H1 (cell line): ENCODE measurements around the gene RYK. TPM values are rescaled to one million over a fixed set of nuclear protein-coding genes. Genes with fewer than 3 reads are reported as not detected.
A peak's percentile ranks its signal among the peaks of the same experiment; 100 is the strongest.

Experiments
- CTCF ChIA-PET: fragments of 300-600 bp; sonication (Branson Sonifier 250); formaldehyde crosslinking; loops from one replicate; lab custom pipeline; 2021; ENCODE audit not compliant: partially characterized antibody; lab: Charles Lee
- POLR2A ChIA-PET: fragments of 300-600 bp; sonication (Branson Sonifier 250); formaldehyde crosslinking; loops from one replicate; lab custom pipeline; 2021; ENCODE audit warnings: inconsistent platforms; ENCODE audit not compliant: partially characterized antibody; lab: Charles Lee
- DNase-seq, 2 experiments: peaks; one replicate each; pipeline versions ENCODE4 v3.0.0 to v3.0.0-alpha.2; 2010 to 2022; ENCODE audit warnings: low spot score in 2 of 2, low read depth in 1 of 2, mixed read lengths in 1 of 2
- FAIRE-seq: peaks from 2 replicates; lab custom pipeline; 2011; peaks lifted over from hg19 to GRCh38; lab: Jason Lieb, UNC
- H2AFZ ChIP-seq: 2 replicates; pipeline ENCODE4 v1.8.1; 2012; ENCODE audit warnings: low read length, inconsistent platforms
- H2AK5ac ChIP-seq: 2 replicates; pipeline ENCODE4 v1.6.1; 2013; ENCODE audit warnings: low read depth, low read length
- H2BK120ac ChIP-seq: replicated peaks from 2 replicates; pipeline ENCODE3; 2013; ENCODE audit warnings: low read depth, low read length, inconsistent platforms
- H2BK12ac ChIP-seq: 2 replicates; pipeline ENCODE4 v1.6.1; 2013; ENCODE audit warnings: low read depth, low read length
- H2BK15ac ChIP-seq: 2 replicates; pipeline ENCODE4 v1.6.1; 2013; ENCODE audit warnings: low read length
- H2BK20ac ChIP-seq: 2 replicates; pipeline ENCODE4 v1.6.1; 2013; ENCODE audit warnings: low read length
- H2BK5ac ChIP-seq: 2 replicates; pipeline ENCODE4 v1.6.1; 2013; ENCODE audit warnings: low read depth, low read length
- H3K14ac ChIP-seq: 2 replicates; pipeline ENCODE4 v1.6.1; 2013; ENCODE audit warnings: inconsistent platforms; ENCODE audit not compliant: insufficient read length
- H3K18ac ChIP-seq: 2 replicates; pipeline ENCODE4 v1.6.1; 2013; ENCODE audit warnings: low read length; ENCODE audit errors: extremely low read depth
- H3K23ac ChIP-seq: 2 replicates; pipeline ENCODE4 v1.6.1; 2013; ENCODE audit warnings: inconsistent platforms; ENCODE audit not compliant: insufficient read length
- H3K23me2 ChIP-seq: 2 replicates; pipeline ENCODE4 v1.6.1; 2013; ENCODE audit warnings: low read depth, low read length
- H3K27ac ChIP-seq: 2 replicates; pipeline ENCODE4 v1.6.1; 2011; ENCODE audit warnings: low read depth, low read length, inconsistent platforms
- H3K27me3 ChIP-seq, 4 experiments: replicated peaks in 1 of 4; 1 replicate in 1 of 4; 2 replicates in 3 of 4; pipeline versions ENCODE4 v1.6.1 to v1.8.1; 2011 to 2013; ENCODE audit warnings: low read length in 3 of 4, mild to moderate bottlenecking in 3 of 4, inconsistent platforms in 2 of 4, mixed read lengths in 2 of 4, moderate library complexity in 1 of 4; ENCODE audit not compliant: control insufficient read depth in 3 of 4, insufficient read depth in 3 of 4; ENCODE audit errors: extremely low read depth in 1 of 4
- H3K36me3 ChIP-seq, 4 experiments: 2 replicates each; pipeline versions ENCODE4 v1.6.1 to v1.8.1; 2011 to 2013; ENCODE audit warnings: mild to moderate bottlenecking in 4 of 4, low read length in 3 of 4, moderate library complexity in 2 of 4, control low read depth in 1 of 4, inconsistent platforms in 1 of 4; ENCODE audit not compliant: insufficient read depth in 4 of 4, control insufficient read depth in 2 of 4
- H3K4ac ChIP-seq: replicated peaks from 2 replicates; pipeline ENCODE3; 2013; ENCODE audit warnings: low read length, low read depth, mixed read lengths, inconsistent platforms; ENCODE audit not compliant: insufficient read length
- H3K4me1 ChIP-seq, 4 experiments: replicated peaks in 1 of 4; 1 replicate in 1 of 4; 2 replicates in 3 of 4; pipeline versions ENCODE4 v1.6.1 to v1.8.1; 2011 to 2013; ENCODE audit warnings: low read length in 3 of 4, inconsistent platforms in 2 of 4, mixed read lengths in 1 of 4; ENCODE audit not compliant: insufficient read depth in 4 of 4, control insufficient read depth in 3 of 4
- H3K4me2 ChIP-seq, 2 experiments: 2 replicates each; pipeline versions ENCODE4 v1.6.1 to v1.8.1; 2011 to 2013; ENCODE audit warnings: low read depth in 2 of 2, low read length in 2 of 2, control low read depth in 1 of 2, inconsistent platforms in 1 of 2, mild to moderate bottlenecking in 1 of 2; ENCODE audit not compliant: insufficient read depth in 1 of 2
- H3K4me3 ChIP-seq, 4 experiments: fragments of 200-600, 300-600 bp in 1 of 4; sonication (generic), shearing (Covaris generic), sonication (Bioruptor Twin) in 1 of 4; 2 replicates each; pipeline versions ENCODE4 v1.5.1 to v1.8.1; 2011 to 2016; ENCODE audit warnings: low read length in 4 of 4, low read depth in 3 of 4, control low read depth in 2 of 4, inconsistent platforms in 2 of 4, mild to moderate bottlenecking in 2 of 4, mixed read lengths in 1 of 4, moderate library complexity in 1 of 4; ENCODE audit not compliant: insufficient read depth in 2 of 4; ENCODE audit errors: extremely low read depth in 1 of 4
- H3K56ac ChIP-seq: replicated peaks from 2 replicates; pipeline ENCODE3; 2013; ENCODE audit warnings: low read depth, mild to moderate bottlenecking, mixed read lengths, low read length, inconsistent platforms; ENCODE audit not compliant: insufficient read length
- H3K79me1 ChIP-seq: 2 replicates; pipeline ENCODE4 v1.6.1; 2013; ENCODE audit warnings: low read depth, low read length, control low read depth
- H3K79me2 ChIP-seq, 2 experiments: 2 replicates each; pipeline versions ENCODE4 v1.6.1 to v1.8.1; 2012 to 2013; ENCODE audit warnings: low read length in 2 of 2, mild to moderate bottlenecking in 2 of 2, inconsistent platforms in 1 of 2; ENCODE audit not compliant: insufficient read depth in 2 of 2, control insufficient read depth in 1 of 2
- H3K9ac ChIP-seq, 4 experiments: replicated peaks in 1 of 4; 1 replicate in 1 of 4; 2 replicates in 3 of 4; pipeline versions ENCODE4 v1.6.1 to v1.8.1; 2011 to 2013; ENCODE audit warnings: low read depth in 3 of 4, low read length in 3 of 4, control low read depth in 2 of 4, mild to moderate bottlenecking in 2 of 4, moderate library complexity in 2 of 4, inconsistent platforms in 1 of 4; ENCODE audit errors: extremely low read depth in 1 of 4
- H3K9me3 ChIP-seq, 2 experiments: 2 replicates each; pipeline versions ENCODE4 v1.6.1 to v1.8.1; 2012 to 2013; ENCODE audit warnings: mild to moderate bottlenecking in 2 of 2, moderate library complexity in 2 of 2, control low read depth in 1 of 2, inconsistent platforms in 1 of 2, low read depth in 1 of 2, low read length in 1 of 2, mixed read lengths in 1 of 2; ENCODE audit not compliant: insufficient read depth in 2 of 2
- H4K20me1 ChIP-seq, 2 experiments: replicated peaks in 1 of 2; 2 replicates each; pipeline versions ENCODE3 to v1.8.1; 2011 to 2013; ENCODE audit warnings: inconsistent platforms in 2 of 2, low read length in 2 of 2, mild to moderate bottlenecking in 1 of 2; ENCODE audit not compliant: insufficient read depth in 2 of 2, control insufficient read depth in 1 of 2
- H4K5ac ChIP-seq: 2 replicates; pipeline ENCODE4 v1.6.1; 2013; ENCODE audit warnings: low read length, low read depth, mixed read lengths, inconsistent platforms; ENCODE audit not compliant: insufficient read length
- H4K8ac ChIP-seq: 2 replicates; pipeline ENCODE4 v1.8.0; 2013; ENCODE audit warnings: mild to moderate bottlenecking, moderate library complexity, low read length, inconsistent platforms; ENCODE audit not compliant: insufficient read depth; ENCODE audit errors: extremely low read depth
- H4K91ac ChIP-seq: replicated peaks from 2 replicates; pipeline ENCODE3; 2013; ENCODE audit warnings: low read length, mixed read lengths, inconsistent platforms; ENCODE audit not compliant: insufficient read length
- CHD7 ChIP-seq: fragments of 300-600 bp; sonication (generic); IDR thresholded peaks from 2 replicates; pipeline ENCODE4 v1.7.1; 2012; ENCODE audit warnings: low read length, moderate library complexity, mild to moderate bottlenecking, inconsistent platforms; ENCODE audit not compliant: insufficient replicate concordance
- SP4 ChIP-seq: IDR thresholded peaks from 2 replicates; pipeline ENCODE4 v1.6.1; 2012; ENCODE audit warnings: low read length, inconsistent platforms
- polyA plus RNA-seq, 7 experiments: library from polyadenylated mRNA; depleted of rRNA in 3 of 7; stranded (reverse) in 5 of 7; unstranded in 2 of 7; fragments of >200 nt in 5 of 7; fragments of 200-250 nt in 2 of 7; gene quantifications; 1 replicate in 5 of 7; 2 replicates in 1 of 7; 4 replicates in 1 of 7; pipeline versions ENCODE4 v1.2.1 to v1.2.3, GENCODE V29; 2011 to 2013; ENCODE audit warnings: missing spikeins in 2 of 7, mixed read lengths in 2 of 7
- total RNA-seq: library from RNA; stranded (reverse); fragmentation: NEBNext Ultra II Directional; extraction: Animal tissue kit (Norgen Biotek cat#: 25700); gene quantifications from 2 replicates; pipeline ENCODE4 v1.2.1, GENCODE V29; 2021

Gene RYK
- total and polyA plus RNA-seq, 2 of the 8 experiments (the other 6 are each of a cell fraction or from before 2014, with no cell fraction given): 30.5 to 63.8 TPM

DNA sequence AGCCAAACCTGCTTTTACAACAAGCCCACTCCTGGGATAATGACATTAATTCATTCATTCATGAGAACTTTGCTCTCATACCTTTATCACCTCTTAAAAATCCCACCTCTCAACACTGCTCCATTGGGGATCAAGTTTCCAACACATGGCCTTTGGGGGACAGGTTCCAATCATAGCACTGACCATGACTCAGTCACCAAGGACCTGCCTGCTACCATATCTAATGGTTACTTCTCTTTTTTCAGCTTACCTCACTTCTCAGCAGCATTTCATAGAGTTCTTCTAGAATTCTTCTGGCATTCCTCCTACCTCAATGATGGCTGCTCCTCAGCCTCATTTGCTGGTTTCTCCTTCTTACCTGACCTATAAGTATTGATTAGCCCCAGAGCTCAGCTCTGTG lies 36.9 kb upstream of the RYK start:
- Histone ChIP-seq H2AFZ (no peak overlapping the region), H3K4me2 (no peak overlapping the region), H4K20me1 (no peaks in the 10 kb centered on the region), H2BK20ac (no peak overlapping the region), H2BK5ac (no peak overlapping the region), H3K23ac (no peak overlapping the region), H2AK5ac (no peak overlapping the region), H4K91ac (no peak overlapping the region), H4K8ac (no peak overlapping the region), H3K14ac (no peak overlapping the region), H2BK15ac (no peak overlapping the region), H3K4ac (no peak overlapping the region), H2BK120ac (no peak overlapping the region), H4K5ac (no peak overlapping the region), H3K27ac (no peak overlapping the region), H3K56ac (no peak overlapping the region), H3K18ac (no peak overlapping the region), H3K4me3 (no peak overlapping the region), H3K79me1 (no peaks in the 10 kb centered on the region), H2BK12ac (no peak overlapping the region), H3K9ac (no peak overlapping the region), H3K4me1 (no peaks in the 10 kb centered on the region), H3K36me3 (no peaks in the 10 kb centered on the region), H3K79me2 (no peaks in the 10 kb centered on the region), H3K23me2 (no peaks in the 10 kb centered on the region), H3K27me3 (no peaks in the 10 kb centered on the region), H3K9me3 (no peaks in the 10 kb centered on the region)
- DNase-seq (peak in 1 of 2 experiments; percentile 14), FAIRE-seq (no peak)
- ChIA-PET CTCF (interaction anchor here (0.5 to 1.8 kb wide), 3 partner anchors 10 to 492 kb away, joined by 3 to 7 read pairs (median 4); no protein-coding TSS in a partner anchor), POLR2A (no interaction called here)
- no peak for TF ChIP-seq SP4
- no peak for TF ChIP-seq CHD7
